NCI-H446 treated with DMSO at 0.1 percent for 48 hours (cell line): ENCODE results near the gene DAW1.

Source experiments
- DNase-seq: peaks from one replicate; lab custom pipeline; 2025; lab: John Stamatoyannopoulos, UW

The DAW1 gene

DNA sequence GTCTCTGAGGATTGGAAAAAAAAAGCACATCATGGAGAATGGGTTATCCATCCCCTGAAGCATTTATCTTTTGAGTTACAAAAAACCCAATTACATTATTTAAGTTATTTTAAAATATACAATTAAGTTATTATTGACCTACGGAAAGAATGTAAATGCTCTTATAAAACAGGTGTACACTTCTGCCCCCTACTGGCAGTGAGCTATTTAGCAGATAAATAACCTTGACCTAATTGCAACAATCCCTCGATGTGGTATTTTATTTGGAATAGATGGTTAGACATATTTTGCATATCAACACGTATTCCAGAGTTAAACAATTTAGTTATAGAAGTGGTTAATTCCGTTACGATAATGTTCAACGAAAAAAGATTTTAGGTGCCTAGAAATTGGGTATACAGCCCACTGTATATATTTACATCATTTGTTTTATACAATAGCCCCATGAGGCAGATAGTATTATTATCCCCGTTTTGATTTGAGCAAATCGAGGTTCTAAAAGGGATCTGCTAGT, 9.1 kb upstream of the DAW1 start:
- DNase-seq = no peak

- no peak for DNase-seq
Observed at GRCh38 chr2:227862741-227863588, 8.5 kb upstream of the DAW1 start.

GRCh38 chr2:227864161-227864756, 7.2 kb upstream of the DAW1 start:
- no peak for DNase-seq

DNA sequence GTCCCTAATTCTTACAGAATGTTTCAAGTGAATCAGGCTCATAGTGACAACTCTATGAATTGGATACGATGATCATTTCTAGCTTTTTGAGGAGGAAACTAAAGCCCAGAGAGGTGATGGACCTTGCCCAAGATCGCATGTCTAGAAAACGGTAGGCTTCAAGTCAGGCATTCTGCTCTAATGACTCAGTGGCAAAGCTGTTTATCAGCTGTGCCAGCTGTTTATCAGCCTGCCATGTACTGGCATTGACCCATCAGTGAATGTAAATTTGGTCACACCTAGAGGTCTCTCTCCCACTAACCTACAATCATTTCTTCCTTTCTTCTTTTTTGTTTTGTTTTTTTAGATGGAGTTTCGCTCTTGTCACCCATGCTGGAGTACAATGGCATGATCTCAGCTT, 6.1 kb upstream of the DAW1 start:
- no peak for DNase-seq

DNA sequence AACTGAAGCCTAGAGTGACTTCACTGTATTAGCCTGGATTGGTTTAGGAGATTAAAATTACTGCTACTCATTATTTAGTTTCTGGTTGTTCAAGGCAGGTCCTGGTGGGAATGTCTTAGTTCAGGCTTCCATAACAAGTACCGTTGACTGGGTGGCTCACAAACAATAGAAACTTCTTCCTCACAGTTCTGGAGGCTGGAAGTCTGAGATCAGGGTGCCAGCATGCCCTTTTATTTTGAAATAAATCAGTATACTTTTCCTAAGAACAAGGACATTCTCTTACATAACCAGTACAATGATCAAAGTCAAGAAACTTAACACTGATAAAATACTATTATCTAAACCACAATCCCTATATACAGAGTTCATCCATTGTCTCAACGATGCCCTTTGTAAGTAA, 4.0 kb upstream of the DAW1 start:
- no peak for DNase-seq

DNA sequence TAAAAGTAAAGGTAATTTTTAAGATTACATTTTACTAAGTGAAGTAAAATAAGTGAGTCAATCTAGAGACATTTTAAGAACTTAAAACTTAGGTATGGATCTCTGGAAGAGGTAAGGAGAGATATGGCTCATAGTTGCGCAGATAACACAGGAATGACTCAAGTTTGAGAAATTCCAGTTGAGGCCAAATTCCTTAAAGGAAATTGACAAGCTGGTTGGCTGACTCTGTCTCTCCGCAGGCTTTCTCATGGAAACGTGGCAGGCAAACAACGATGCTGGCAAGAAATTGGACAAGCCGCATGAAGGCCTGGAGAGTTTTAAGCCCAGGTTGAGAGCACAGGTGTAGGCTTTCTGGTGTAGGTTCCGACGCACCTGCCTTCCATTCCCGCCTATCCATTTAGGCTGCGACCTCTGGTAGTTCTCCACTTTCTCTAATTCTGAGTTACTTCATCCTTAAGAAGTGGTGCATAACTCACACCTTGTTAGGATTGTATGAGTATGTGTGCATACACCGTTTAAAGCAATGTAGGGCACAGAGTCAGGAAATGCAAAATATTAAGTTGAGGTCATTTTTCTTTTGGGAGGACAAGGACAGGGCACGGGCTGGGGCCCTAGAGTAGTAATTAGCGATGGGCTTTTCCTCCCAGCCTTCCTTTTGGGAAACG, 589 bp upstream of the DAW1 start:
- DNase-seq = no peak

- no peak for DNase-seq
Observed at GRCh38 chr2:227872676-227873075, 1.2 kb downstream of the DAW1 start.

- no peak for DNase-seq
Observed at GRCh38 chr2:227876300-227876801, 4.9 kb downstream of the DAW1 start.

DNA sequence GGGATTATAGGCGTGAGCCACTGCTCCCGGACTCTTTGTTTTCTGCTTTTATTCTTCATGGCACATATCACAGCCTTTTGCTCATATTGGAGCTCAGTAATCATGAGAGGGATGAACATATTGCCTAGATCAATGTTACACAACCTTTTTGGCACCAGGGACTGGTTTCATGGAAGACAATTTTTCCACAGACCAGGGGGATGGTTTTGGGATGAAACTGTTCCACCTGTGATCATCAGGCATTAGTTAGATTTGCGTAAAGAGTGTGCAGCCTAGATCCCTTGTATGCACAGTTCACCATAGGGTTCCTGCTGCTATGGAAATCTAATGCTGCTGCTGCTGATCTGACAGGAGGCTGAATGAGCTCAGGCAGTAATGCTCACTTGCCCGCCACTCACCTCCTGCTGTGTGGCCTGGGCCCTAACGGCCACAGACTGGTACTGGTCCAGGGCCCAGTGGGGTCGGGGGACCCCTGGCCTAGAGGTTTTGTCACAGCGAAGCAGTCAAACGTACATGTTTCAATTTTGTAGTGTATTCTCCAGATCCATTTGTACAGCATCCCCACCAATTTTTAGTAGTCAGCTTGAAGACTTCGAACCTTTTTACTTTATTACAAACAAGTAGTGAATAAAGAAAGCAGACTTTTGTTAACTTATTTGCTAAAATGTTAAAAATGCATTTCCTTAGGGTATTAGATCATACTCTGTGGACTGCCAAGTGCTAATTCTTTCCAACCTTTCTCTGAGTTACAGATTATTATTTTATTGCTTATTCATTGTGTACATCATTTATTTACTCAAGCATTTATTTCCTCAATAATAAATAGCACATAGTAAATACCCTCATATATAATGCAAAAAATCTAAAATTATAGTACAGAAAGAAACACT, 6.2 kb downstream of the DAW1 start:
- no peak for DNase-seq

DNA sequence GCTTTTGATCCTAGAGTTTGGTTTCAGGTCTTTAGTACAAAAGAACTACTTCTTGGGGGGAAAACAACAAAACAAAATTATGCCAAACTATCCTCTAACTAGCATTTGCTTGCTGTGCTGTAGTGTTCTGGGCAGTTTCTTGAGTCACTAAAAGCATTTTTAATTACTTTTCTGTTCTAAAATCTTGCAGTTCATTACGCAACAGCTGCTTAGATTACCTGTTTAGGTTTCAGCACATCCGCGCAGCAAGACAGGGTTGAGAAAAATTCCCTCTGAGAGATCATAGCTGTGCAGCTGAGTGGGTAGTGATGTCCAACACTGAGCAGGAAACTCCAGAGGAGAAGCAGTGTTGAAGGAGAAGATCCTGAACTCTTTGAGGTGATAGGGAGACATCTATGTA, 9.0 kb downstream of the DAW1 start:
- DNase-seq = no peak

DNA sequence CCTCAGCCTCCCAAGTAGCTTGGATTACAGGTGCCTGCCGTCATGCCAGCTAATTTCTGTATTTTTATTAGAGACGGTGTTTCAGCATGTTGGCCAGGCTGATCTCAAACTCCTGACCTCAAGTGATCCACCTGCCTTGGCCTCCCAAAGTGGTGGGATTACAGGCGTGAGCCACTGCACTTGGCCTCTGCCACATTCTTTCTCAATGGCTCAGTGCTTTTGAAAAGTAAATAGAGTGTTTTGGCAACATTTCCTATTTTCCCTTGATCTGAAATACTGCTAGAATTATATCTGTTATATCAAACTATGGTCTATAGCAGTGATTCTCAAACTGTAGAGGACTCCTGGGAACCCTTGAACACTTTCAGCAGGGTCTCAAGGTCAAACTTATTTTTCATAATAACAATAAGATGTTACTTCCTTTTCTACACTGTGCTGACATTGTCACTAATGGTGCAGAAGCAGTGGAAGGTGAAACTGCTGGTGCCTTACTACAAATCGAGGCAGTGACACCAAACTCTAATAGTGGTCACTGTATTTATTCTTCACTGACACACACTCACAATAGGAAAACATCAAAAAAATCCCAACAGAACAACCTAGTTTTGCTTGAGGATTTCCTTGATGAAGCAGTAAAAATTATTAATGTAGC, 10.6 kb downstream of the DAW1 start:
- no peak for DNase-seq

- peak; percentile 3 for DNase-seq
Observed at GRCh38 chr2:227884511-227884947, 13.1 kb downstream of the DAW1 start.

DNA sequence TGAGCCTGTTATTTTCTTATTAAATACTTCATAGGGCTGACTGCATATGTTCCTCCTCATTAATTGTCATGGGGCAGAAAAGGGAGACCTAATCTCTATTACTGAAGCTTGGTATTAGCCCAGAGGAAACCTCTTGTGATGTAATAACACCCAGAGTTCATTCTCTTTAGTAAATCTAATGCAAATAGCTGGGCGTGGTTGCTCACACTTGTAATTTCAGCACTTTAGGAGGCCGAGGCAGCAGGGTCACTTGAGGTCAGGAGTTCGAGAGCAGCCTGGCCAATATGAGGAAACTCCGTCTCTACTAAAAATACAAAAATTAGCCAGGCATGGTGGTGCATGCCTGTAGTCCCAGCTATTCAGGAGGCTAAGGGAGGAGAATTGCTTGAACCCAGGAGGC, 14.7 kb downstream of the DAW1 start:
- no peak for DNase-seq

- no peak for DNase-seq
Observed at GRCh38 chr2:227888289-227888688, 16.9 kb downstream of the DAW1 start.

DNA sequence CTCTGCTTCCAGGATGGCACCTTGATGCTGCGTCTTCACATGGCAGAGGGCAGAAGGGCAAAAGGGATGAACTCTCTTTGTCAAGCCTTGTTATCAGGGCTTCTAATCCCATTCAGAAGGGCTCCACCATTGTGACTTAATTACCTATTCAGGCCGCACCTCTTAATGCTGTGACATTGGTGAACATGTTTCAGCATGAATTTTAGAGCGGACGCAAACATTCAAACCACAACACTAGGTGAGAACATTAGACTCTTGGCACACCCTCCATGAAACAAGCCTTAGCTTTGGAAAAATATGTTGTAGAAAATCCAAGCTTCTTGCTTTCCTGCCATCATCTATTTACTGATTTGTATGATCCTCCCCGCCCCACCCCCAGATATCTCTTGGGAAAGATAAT, 17.9 kb downstream of the DAW1 start:
- DNase-seq = no peak

- peak; percentile 11 for DNase-seq
Observed at GRCh38 chr2:227890495-227891079, 19.2 kb downstream of the DAW1 start.

DNA sequence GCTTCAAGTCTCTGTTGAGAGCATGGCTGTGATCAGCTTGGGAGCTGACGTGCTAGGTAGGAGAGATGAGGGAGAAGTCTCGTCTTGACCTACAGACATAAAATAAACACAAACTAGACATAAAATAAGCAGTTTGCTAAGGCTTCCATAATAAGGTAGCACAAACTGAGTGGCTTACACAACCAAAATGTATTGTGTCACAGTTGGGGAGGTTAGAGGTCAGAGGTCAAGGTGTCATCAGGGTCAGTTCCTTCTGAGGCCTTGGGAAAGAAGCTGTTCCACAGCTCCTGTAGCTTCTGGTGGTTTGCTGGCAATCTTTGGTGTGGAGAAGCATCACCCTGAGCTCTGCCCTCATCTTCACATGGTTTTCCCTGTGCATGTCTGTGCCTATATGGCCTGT, 20.2 kb downstream of the DAW1 start:
- DNase-seq = no peak

DNA sequence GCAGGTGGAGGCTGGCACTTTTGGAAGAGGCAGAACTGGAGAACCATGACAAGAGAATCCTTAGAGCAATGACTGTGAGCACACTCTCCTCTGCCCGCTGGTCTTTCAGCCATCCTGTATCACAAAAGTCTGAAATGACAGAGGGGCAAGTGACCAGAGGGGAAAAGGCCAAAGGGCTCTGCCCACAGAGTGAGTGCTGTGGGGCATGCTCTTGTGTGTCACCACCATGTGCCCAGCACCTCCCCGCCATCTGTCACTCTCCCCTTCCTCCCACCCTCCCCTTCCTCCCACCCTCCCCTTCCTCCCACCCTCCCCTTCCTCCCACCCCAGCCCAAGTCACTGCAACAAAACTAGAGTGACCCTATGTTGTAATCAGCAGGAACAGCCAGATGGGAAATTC, 31.9 kb downstream of the DAW1 start:
- DNase-seq = no peak

DNA sequence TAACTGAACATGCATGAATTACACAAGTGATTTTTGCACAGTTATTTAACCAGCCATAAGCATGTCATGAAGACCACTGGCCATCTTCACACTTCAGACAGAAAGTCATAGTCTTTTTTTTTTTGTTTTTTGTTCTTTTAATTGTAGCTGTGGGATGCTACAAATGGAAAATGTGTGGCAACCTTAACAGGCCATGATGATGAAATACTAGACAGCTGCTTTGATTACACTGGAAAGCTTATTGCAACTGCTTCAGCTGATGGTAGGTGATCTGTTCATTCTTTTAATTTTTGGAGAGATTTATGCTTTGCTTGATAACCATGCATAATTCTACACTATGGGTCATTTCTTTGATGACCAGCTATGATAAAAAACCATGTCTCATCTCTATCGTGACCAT, 35.6 kb downstream of the DAW1 start:
- DNase-seq = no peak

GRCh38 chr2:227908266-227909054, 37.0 kb downstream of the DAW1 start:
- no peak for DNase-seq
